ENCODE results near the gene NOTUM.

- TF ChIP-seq YY1 (IDR thresholded peaks at IDR 0.05; ENCODE audit: insufficient read depth, insufficient read length) (no peak), SUZ12 (IDR thresholded peaks at IDR 0.05; ENCODE audit: extremely low read depth, insufficient read depth, insufficient read length) (no peak)
Measured at GRCh38 chr17:81980122-81980521, 19.1 kb upstream of the NOTUM start.

Data from NT2/D1 (cell line).